ENCODE results near the gene HES1. TPM values are rescaled to one million over a fixed set of nuclear protein-coding genes. Genes with fewer than 3 reads are reported as not detected.
"Not testable (repeated sequence)": the region's sequence is repeated elsewhere in the genome, so short reads cannot be mapped to it uniquely, and the experiment has no call there.

The HES1 gene
- total RNA-seq, 4 donors from 2014 or later, result 14.7 to 52.7 (median 27.7) TPM

GRCh38 chr3:194089357-194090177, 46.4 kb upstream of the HES1 start:
- Histone ChIP-seq H3K4me1 (peaks cover 0 to 12% (median 1%) of the 10 kb centered on the region in 4 donors), H3K27ac (peak overlapping the region in 2 of 4 donors; percentile 12 to 62), H3K36me3 (no peaks in the 10 kb centered on the region), H3K4me3 (no peak overlapping the region), H3K27me3 (no peaks in the 10 kb centered on the region), H3K9me3 (no peaks in the 10 kb centered on the region)
- TF ChIP-seq EP300 (IDR thresholded peaks at IDR 0.05) (peak in 1 of 2 donors; percentile 83), POLR2A (IDR thresholded peaks at IDR 0.05) (no peak), CTCF (IDR thresholded peaks at IDR 0.05) (no peak)
- DNase-seq (ENCODE audit: low spot score in 2 of 2), result peak; percentile 42 to 64
- WGBS, 2 donors, result 38 to 66% methylated on average over 13 to 16 of the region's 18 CpGs

GRCh38 chr3:194090178-194090555, 45.8 kb upstream of the HES1 start:
- not testable (repeated sequence) for DNase-seq (ENCODE audit: low spot score in 2 of 2); H3K27me3 ChIP-seq; H3K36me3 ChIP-seq; H3K9me3 ChIP-seq; H3K4me3 ChIP-seq
- WGBS, 2 donors, result 92 to 99% methylated on average over 10 of the region's 10 CpGs
- Histone ChIP-seq H3K27ac (peak overlapping the region in 1 of 4 donors; percentile 33), H3K4me1 (peaks cover 0 to 12% (median 1%) of the 10 kb centered on the region in 4 donors)

- TF ChIP-seq EP300 (IDR thresholded peaks at IDR 0.05), result no peak
- TF ChIP-seq POLR2A (IDR thresholded peaks at IDR 0.05), result no peak
- no peak for TF ChIP-seq CTCF (IDR thresholded peaks at IDR 0.05)
- Histone ChIP-seq H3K9me3 (no peaks in the 10 kb centered on the region), H3K4me3 (no peak overlapping the region), H3K36me3 (no peaks in the 10 kb centered on the region), H3K27ac (no peak overlapping the region), H3K27me3 (no peaks in the 10 kb centered on the region), H3K4me1 (peaks cover 0 to 15% (median 1%) of the 10 kb centered on the region in 4 donors)
- no peak for DNase-seq (ENCODE audit: low spot score in 2 of 2)
- 89% methylated on average over 8 of the region's 8 CpGs for WGBS, 2 donors
Observed at GRCh38 chr3:194090716-194091115, 45.2 kb upstream of the HES1 start.

- no peaks in the 10 kb centered on the region for H3K9me3 ChIP-seq
- H3K27ac ChIP-seq, result no peak overlapping the region
- no peak overlapping the region for H3K4me3 ChIP-seq
- TF ChIP-seq POLR2A (IDR thresholded peaks at IDR 0.05), result no peak
- TF ChIP-seq CTCF (IDR thresholded peaks at IDR 0.05), result no peak
- no peak for TF ChIP-seq EP300 (IDR thresholded peaks at IDR 0.05)
- H3K36me3 ChIP-seq, result no peaks in the 10 kb centered on the region
- WGBS, 2 donors, result 52 to 63% methylated on average over 2 of the region's 2 CpGs
- DNase-seq (ENCODE audit: low spot score in 2 of 2), result no peak
- peaks cover 0 to 15% (median 1%) of the 10 kb centered on the region in 4 donors for H3K4me1 ChIP-seq
- no peaks in the 10 kb centered on the region for H3K27me3 ChIP-seq
Observed at GRCh38 chr3:194091141-194091540, 44.8 kb upstream of the HES1 start.

GRCh38 chr3:194091897-194092296, 44.1 kb upstream of the HES1 start:
- H3K4me1 ChIP-seq, result peaks cover 0 to 16% (median 1%) of the 10 kb centered on the region in 4 donors
- H3K4me3 ChIP-seq; H3K9me3 ChIP-seq; H3K27ac ChIP-seq; H3K36me3 ChIP-seq; H3K27me3 ChIP-seq; DNase-seq (ENCODE audit: low spot score in 2 of 2): not testable (repeated sequence)
- 93 to 100% methylated on average over 6 of the region's 6 CpGs for WGBS, 2 donors

GRCh38 chr3:194092881-194093301, 43.1 kb upstream of the HES1 start:
- DNase-seq (ENCODE audit: low spot score in 2 of 2), result no peak

More at GRCh38 chr3:194092881-194093301, 43.1 kb upstream of the HES1 start:
- no peak for TF ChIP-seq EP300 (IDR thresholded peaks at IDR 0.05)
- TF ChIP-seq POLR2A (IDR thresholded peaks at IDR 0.05), result no peak
- no peak for TF ChIP-seq CTCF (IDR thresholded peaks at IDR 0.05)
- no peaks in the 10 kb centered on the region for H3K27me3 ChIP-seq
- H3K4me1 ChIP-seq, result peaks cover 0 to 26% (median 2%) of the 10 kb centered on the region in 4 donors
- H3K4me3 ChIP-seq, result no peak overlapping the region
- H3K9me3 ChIP-seq, result no peaks in the 10 kb centered on the region
- no peaks in the 10 kb centered on the region for H3K36me3 ChIP-seq
- 80% methylated on average over 10 of the region's 10 CpGs for WGBS, 2 donors
- no peak overlapping the region for H3K27ac ChIP-seq

Measured in tibial nerve (tissue), 4 donors.